ENCODE measurements around the gene B3GNT3. TPM values are rescaled to one million over a fixed set of nuclear protein-coding genes. Genes with fewer than 3 reads are reported as not detected.

B3GNT3 gene
- total and polyA plus RNA-seq, 2 of the 13 experiments (the other 11 are each of a cell fraction or from before 2014, with no cell fraction given): 0.86 to 4.0 TPM

GRCh38 chr19:17796013-17796837, 1.3 kb downstream of the B3GNT3 start (continued):
- TF ChIP-seq, protein P1, sequence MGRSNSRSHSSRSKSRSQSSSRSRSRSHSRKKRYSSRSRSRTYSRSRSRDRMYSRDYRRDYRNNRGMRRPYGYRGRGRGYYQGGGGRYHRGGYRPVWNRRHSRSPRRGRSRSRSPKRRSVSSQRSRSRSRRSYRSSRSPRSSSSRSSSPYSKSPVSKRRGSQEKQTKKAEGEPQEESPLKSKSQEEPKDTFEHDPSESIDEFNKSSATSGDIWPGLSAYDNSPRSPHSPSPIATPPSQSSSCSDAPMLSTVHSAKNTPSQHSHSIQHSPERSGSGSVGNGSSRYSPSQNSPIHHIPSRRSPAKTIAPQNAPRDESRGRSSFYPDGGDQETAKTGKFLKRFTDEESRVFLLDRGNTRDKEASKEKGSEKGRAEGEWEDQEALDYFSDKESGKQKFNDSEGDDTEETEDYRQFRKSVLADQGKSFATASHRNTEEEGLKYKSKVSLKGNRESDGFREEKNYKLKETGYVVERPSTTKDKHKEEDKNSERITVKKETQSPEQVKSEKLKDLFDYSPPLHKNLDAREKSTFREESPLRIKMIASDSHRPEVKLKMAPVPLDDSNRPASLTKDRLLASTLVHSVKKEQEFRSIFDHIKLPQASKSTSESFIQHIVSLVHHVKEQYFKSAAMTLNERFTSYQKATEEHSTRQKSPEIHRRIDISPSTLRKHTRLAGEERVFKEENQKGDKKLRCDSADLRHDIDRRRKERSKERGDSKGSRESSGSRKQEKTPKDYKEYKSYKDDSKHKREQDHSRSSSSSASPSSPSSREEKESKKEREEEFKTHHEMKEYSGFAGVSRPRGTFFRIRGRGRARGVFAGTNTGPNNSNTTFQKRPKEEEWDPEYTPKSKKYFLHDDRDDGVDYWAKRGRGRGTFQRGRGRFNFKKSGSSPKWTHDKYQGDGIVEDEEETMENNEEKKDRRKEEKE (IDR thresholded peaks at IDR 0.05): no peak
- no peak for TF ChIP-seq REPIN1 (CRISPR knock-in tag; IDR thresholded peaks at IDR 0.05; ENCODE audit: borderline replicate concordance, low read depth)
- TF ChIP-seq ATAD3A (CRISPR knock-in tag; IDR thresholded peaks at IDR 0.05): no peak
- TF ChIP-seq EED (CRISPR knock-in tag; IDR thresholded peaks at IDR 0.05): 0 out of 2 replicates have a peak, but pooled peaks have one; percentile 73
- no peak for TF ChIP-seq ZNF652 (CRISPR knock-in tag; IDR thresholded peaks at IDR 0.05; ENCODE audit: borderline replicate concordance, low read depth)
- no peak for TF ChIP-seq CREB1 (IDR thresholded peaks at IDR 0.05)
- no peak for TF ChIP-seq CREB1 (CRISPR knock-in tag; IDR thresholded peaks at IDR 0.05)
- peak; percentile 91 for TF ChIP-seq ZEB1 (IDR thresholded peaks at IDR 0.05; ENCODE audit: insufficient replicate concordance, low read depth)
- no peak for TF ChIP-seq DBP (CRISPR knock-in tag; IDR thresholded peaks at IDR 0.05; ENCODE audit: not compliant biosample characterization)
- TF ChIP-seq ZSCAN12 (CRISPR knock-in tag; IDR thresholded peaks at IDR 0.05): no peak
- no peak for TF ChIP-seq KAT2B (IDR thresholded peaks at IDR 0.05; ENCODE audit: borderline replicate concordance, low read depth, low read length)
- no peak for TF ChIP-seq SALL2 (CRISPR knock-in tag; IDR thresholded peaks at IDR 0.05)
- no peak for TF ChIP-seq CBX2 (IDR thresholded peaks at IDR 0.05; ENCODE audit: low read depth, low read length)
- no peak for TF ChIP-seq CBX2 (CRISPR knock-in tag; IDR thresholded peaks at IDR 0.05; ENCODE audit: low read depth)
- TF ChIP-seq ZNF747 (CRISPR knock-in tag; IDR thresholded peaks at IDR 0.05; ENCODE audit: borderline replicate concordance): no peak
- TF ChIP-seq, protein P2, sequence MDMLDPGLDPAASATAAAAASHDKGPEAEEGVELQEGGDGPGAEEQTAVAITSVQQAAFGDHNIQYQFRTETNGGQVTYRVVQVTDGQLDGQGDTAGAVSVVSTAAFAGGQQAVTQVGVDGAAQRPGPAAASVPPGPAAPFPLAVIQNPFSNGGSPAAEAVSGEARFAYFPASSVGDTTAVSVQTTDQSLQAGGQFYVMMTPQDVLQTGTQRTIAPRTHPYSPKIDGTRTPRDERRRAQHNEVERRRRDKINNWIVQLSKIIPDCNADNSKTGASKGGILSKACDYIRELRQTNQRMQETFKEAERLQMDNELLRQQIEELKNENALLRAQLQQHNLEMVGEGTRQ (IDR thresholded peaks at IDR 0.05; ENCODE audit: low read depth, low read length): no peak
- TF ChIP-seq, protein P2 (CRISPR knock-in tag; IDR thresholded peaks at IDR 0.05; ENCODE audit: borderline replicate concordance): no peak
- TF ChIP-seq ZNF558 (CRISPR knock-in tag; IDR thresholded peaks at IDR 0.05; ENCODE audit: borderline replicate concordance): no peak
- TF ChIP-seq, protein P3, sequence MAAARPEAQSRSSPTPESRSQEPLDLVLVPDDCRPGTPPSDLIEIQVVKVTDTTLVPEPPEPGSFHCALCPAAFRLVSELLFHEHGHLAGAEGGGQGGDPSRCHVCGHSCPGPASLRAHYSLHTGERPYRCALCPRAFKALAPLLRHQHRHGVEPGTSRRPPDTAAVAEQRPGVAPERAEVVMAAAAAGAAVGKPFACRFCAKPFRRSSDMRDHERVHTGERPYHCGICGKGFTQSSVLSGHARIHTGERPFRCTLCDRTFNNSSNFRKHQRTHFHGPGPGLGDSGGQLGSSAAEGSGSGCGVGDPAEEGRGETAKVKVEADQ (CRISPR knock-in tag; IDR thresholded peaks at IDR 0.05; ENCODE audit: borderline replicate concordance): no peak
- TF ChIP-seq, protein P4, sequence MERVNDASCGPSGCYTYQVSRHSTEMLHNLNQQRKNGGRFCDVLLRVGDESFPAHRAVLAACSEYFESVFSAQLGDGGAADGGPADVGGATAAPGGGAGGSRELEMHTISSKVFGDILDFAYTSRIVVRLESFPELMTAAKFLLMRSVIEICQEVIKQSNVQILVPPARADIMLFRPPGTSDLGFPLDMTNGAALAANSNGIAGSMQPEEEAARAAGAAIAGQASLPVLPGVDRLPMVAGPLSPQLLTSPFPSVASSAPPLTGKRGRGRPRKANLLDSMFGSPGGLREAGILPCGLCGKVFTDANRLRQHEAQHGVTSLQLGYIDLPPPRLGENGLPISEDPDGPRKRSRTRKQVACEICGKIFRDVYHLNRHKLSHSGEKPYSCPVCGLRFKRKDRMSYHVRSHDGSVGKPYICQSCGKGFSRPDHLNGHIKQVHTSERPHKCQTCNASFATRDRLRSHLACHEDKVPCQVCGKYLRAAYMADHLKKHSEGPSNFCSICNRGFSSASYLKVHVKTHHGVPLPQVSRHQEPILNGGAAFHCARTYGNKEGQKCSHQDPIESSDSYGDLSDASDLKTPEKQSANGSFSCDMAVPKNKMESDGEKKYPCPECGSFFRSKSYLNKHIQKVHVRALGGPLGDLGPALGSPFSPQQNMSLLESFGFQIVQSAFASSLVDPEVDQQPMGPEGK (CRISPR knock-in tag; IDR thresholded peaks at IDR 0.05): peak; percentile 95
- TF ChIP-seq CREM (IDR thresholded peaks at IDR 0.05): no peak
- TF ChIP-seq CREM (CRISPR knock-in tag; IDR thresholded peaks at IDR 0.05): no peak

Data from HepG2 (cell line).